HG02588 (cell line): Measurements from ENCODE around the gene IMPG2.

Experiments used
- ATAC-seq: cut with Tn5 transposase; IDR thresholded peaks from one replicate; pipeline ENCODE4 v1.9.1; 2021; ENCODE audit warnings: mild to moderate bottlenecking, moderate library complexity; ENCODE audit not compliant: unreplicated experiment

Gene IMPG2

GRCh38 chr3:101243285-101244211, 76.8 kb downstream of the IMPG2 start:
- ATAC-seq, result no peak

GRCh38 chr3:101240719-101241399, 79.5 kb downstream of the IMPG2 start:
- no peak for ATAC-seq

GRCh38 chr3:101235048-101235447, 85.3 kb downstream of the IMPG2 start:
- no peak for ATAC-seq

- ATAC-seq, result no peak
Observed at GRCh38 chr3:101230618-101231017, 89.8 kb downstream of the IMPG2 start.

GRCh38 chr3:101229681-101230080, 90.7 kb downstream of the IMPG2 start:
- no peak for ATAC-seq

GRCh38 chr3:101228441-101228840, 91.9 kb downstream of the IMPG2 start:
- ATAC-seq, result no peak

- no peak for ATAC-seq
Observed at GRCh38 chr3:101224739-101225138, 95.6 kb downstream of the IMPG2 start.

GRCh38 chr3:101223016-101223415, 97.4 kb downstream of the IMPG2 start:
- no peak for ATAC-seq

- no peak for ATAC-seq
Observed at GRCh38 chr3:101219842-101220560, 100.4 kb downstream of the IMPG2 start.

- ATAC-seq, result no peak
Observed at GRCh38 chr3:101217472-101218245, 102.7 kb downstream of the IMPG2 start.

- ATAC-seq, result no peak
Observed at GRCh38 chr3:101216710-101217465, 103.5 kb downstream of the IMPG2 start.

- ATAC-seq, result no peak
Observed at GRCh38 chr3:101212730-101213129, 107.6 kb downstream of the IMPG2 start.

GRCh38 chr3:101204246-101204645, 116.1 kb downstream of the IMPG2 start:
- no peak for ATAC-seq

GRCh38 chr3:101203411-101203810, 117.0 kb downstream of the IMPG2 start:
- no peak for ATAC-seq

- no peak for ATAC-seq
Observed at GRCh38 chr3:101202640-101203039, 117.7 kb downstream of the IMPG2 start.

- no peak for ATAC-seq
Observed at GRCh38 chr3:101200461-101200860, 119.9 kb downstream of the IMPG2 start.

- no peak for ATAC-seq
Observed at GRCh38 chr3:101195951-101196713, 124.2 kb downstream of the IMPG2 start.

- no peak for ATAC-seq
Observed at GRCh38 chr3:101194392-101194791, 126.0 kb downstream of the IMPG2 start.

- ATAC-seq, result no peak
Observed at GRCh38 chr3:101193957-101194356, 126.4 kb downstream of the IMPG2 start.
